ENCODE data around the gene AJAP1. TPM values are rescaled to one million over a fixed set of nuclear protein-coding genes. Genes with fewer than 3 reads are reported as not detected.

AJAP1 gene
- total RNA-seq, 1 donor from 2014 or later: 0.17 TPM

GRCh38 chr1:4684136-4684535 lies 29.7 kb downstream of the AJAP1 start:
- no peak for DNase-seq

- no peak for DNase-seq
These were observed 30.6 kb downstream of the AJAP1 start for GRCh38 chr1:4684864-4685522.

DNA sequence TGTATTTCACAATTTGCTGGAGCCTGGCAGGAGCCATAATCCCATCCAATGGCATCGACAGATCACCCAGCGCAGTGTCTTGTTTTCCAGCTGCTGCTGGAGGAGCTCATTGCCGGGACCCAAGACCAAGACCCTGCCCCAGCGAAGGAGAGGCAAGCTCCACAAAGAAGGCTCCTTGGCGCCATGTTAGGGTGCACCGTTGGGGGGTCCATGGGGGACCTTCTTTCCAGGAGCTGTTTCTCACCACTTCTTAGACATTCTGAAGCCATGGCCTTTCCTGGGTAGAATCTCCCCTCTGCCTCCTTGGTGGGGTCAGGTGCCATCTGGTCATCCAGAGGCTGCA lies 31.1 kb downstream of the AJAP1 start:
- DNase-seq: no peak

- no peak for DNase-seq
These were observed 33.5 kb downstream of the AJAP1 start for GRCh38 chr1:4687943-4688342.

- no peak for DNase-seq
These were observed 35.0 kb downstream of the AJAP1 start for GRCh38 chr1:4689271-4689935.

GRCh38 chr1:4689941-4690635 lies 35.7 kb downstream of the AJAP1 start:
- no peak for DNase-seq

DNA sequence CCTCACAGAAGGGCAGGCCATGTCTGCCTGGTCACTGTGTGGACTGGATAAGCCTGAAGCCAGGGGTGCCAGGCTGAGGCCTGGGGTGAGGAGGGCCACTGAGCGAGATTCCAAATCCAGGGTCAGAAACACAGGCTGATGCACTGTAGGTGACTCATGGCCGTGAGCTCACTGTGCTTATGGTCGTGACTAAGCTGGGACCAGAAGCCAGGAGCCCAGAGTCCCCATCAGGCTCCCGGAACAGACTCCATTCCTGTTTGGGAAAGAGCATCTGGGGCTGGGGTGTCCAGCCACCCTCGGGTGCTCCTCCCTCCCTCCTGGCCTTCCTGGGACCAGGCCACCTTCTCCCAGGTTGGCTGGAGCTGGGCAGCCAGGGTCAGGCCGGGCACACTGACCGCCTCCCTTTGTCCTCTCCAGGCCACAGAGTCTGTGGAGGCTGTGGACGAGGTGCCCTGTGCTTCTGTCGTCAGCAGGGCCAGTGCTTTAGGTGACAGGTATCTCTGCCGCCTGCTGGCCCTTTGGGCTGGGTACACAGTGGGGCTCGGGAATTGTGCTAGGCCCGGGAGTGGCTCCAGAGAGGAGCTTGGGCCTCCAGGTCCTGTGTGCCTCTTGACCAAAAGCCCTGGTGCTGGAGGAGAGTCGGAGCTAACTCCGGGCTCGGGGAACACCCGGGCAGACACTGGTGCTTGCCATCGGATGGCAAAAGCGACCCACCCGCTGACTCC lies 36.7 kb downstream of the AJAP1 start:
- DNase-seq: no peak

- no peak for DNase-seq
These were observed 37.5 kb downstream of the AJAP1 start for GRCh38 chr1:4691766-4692405.

GRCh38 chr1:4692437-4692836 lies 38.0 kb downstream of the AJAP1 start:
- no peak for DNase-seq

DNA sequence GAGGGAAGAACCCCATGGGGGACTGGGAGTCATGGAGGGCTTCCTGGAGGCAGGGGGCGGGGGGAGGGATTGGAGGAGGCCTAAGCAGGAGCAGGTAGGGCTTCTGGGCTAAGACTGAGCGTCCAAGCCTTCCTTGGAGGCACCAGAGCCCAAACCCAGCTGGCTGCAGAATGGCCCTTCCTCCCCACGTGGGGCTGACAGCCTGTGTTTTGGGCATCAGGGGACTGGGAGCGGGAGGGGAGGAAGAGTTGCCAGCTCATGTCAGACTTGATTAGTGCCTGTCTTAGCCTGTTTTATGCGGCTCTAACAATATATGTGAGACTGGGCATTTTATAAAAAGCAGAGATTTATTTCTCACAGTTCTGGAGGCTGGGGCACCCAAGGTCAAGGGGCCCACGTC lies 38.9 kb downstream of the AJAP1 start:
- no peak for DNase-seq

DNA sequence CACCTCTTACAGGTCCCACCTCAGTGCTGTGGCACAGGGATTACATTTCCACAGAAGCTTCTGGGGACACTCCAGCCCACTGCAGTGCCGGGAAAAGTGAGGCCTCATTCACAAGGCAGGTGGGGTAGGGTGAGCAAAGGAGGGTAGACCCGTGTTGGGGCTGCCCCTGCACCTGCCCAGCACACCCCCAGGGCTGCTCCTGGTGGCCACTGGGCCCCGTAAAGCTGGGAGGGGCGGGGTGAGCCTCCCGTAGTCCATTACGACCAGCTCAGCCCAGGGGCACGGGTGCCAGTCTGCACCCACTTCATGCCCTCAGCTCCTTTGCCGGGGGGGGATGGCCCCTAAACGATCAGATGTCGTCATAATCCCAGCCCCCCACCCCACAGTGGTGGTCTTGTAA lies 39.5 kb downstream of the AJAP1 start:
- DNase-seq: no peak

DNA sequence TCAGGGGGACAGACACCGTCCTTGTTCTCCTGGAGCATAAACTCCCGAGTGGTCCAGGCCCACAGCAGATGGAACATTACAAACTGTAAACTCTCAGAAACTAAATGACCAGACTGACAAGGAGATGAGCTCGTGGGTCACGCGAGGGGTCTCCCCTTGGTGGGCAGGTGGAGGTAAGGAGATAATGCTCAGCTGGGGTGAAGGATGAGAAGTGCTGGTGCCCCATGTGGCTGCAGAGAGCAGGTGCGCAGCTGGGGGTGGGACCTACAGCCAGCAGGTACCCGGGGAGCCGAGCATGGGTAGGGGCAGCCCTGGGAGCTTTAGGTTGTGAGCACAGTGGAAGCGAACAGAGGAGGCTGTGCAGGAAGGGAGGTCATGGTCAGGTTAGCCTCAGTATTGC lies 40.1 kb downstream of the AJAP1 start:
- DNase-seq: no peak

DNA sequence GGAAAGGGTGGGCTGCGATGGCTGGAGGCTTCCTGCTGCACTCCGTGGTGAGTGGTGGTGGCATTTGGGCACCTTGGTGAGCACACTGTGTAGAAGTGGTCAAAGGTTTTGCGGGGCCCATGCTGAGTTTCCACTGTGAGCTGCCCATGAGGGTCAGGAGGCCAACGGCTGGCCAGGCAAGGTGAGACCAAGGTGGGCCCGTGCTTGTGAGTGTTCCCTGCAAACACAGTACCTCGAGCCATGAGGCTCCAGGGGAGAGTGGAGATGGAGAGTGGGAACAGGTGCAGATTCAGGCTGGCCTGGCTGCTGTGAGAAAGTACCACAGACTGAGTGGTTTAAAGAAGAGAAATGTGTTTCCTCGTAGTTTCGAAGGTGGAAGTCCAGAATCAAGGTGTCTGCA lies 40.8 kb downstream of the AJAP1 start:
- no peak for DNase-seq

DNA sequence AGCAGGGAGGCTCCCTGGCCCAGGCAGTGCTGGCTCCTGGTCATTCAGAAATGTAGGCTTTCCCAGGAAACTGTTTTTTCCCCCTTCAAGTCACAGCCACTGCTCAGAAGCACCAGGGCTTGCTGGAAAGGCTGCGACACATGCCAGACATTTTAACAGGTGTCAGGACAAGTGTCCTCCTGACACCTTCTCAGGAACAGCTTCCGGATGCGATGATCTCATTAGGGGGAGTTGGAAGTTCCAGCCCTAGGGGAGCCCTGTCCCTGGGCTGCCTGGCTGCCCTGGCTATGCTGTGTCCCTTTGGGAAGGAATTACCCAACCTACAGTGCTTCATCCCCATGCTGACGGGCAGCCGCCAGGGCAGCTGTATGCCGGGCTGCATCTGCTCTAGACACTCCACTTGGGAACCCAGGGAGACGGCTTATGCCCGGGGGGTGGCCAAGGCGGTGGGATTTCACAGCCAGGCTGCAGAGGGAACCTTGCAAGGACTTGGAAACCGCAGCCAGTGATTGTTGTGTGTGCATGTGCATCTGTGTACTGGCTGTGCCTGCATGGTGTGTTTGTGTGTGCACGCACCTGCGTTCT lies 41.8 kb downstream of the AJAP1 start:
- no peak for DNase-seq

DNA sequence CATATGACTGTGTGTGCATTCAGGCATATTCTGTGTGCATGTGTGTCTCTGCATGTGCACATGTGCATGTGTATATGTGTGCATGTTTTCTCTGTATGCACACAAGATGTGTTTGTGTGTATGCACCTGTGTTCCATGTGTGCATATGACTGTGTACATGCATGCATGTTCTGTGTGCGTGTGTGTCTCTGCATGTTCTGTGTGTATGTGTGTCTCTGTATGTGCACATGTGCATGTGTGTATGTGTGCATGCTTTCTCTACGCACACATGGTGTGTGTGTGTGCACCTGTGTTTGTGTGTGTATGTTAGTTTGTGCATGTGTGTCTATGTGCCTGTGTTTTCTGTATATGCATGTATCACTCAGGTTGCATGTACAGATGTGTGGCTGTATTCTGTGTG lies 42.3 kb downstream of the AJAP1 start:
- no peak for DNase-seq

- no peak for DNase-seq
These were observed 43.4 kb downstream of the AJAP1 start for GRCh38 chr1:4697801-4698200.

- no peak for DNase-seq
These were observed 44.5 kb downstream of the AJAP1 start for GRCh38 chr1:4698911-4699310.

GRCh38 chr1:4699376-4700301 lies 45.2 kb downstream of the AJAP1 start:
- DNase-seq: no peak

GRCh38 chr1:4700801-4701200 lies 46.4 kb downstream of the AJAP1 start:
- DNase-seq: no peak

DNA sequence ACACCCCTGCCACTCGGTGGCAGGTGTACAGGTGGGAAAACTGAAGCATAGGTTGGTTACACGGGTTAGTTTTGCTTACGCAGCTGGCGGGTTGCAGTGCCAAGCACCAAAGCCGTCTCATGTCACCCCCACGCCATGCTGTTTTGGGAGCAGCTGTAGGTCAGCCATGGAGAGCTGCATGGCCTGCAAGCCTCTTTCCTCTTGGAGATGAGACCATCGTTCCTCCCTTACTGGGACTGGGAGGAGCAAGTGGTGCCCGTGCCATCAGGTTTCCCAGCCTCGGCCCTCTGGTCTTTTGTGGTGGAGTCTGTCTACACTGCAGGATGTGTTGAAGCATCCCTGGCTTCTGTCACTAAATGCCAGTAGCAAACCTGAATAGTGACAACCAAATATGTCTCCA lies 46.9 kb downstream of the AJAP1 start:
- DNase-seq: no peak

- DNase-seq: no peak
These were observed 48.1 kb downstream of the AJAP1 start for GRCh38 chr1:4702464-4702863.

DNA sequence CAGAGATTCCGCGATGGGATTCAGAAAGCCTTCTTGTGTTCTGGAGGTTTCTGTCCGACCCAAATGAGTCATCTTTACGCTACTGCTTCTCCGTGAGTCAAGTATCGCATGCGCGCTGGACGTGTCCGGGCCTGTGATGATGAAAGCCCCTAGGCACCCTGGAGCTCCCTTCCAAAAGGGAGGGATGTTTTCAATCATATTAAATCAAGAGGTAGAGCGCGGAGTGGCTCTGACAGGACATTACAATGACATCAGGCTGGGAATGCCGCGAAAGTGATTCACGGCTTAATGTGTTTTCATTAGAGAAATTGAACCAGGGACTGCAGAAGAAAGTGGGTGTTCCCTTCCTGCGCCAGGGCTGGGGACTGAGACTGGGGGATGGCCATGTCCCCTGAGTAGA lies 48.5 kb downstream of the AJAP1 start:
- no peak for DNase-seq

Measured in dermis blood vessel endothelial cell (primary cell).